ENCODE results near the gene TUBB.

DNA sequence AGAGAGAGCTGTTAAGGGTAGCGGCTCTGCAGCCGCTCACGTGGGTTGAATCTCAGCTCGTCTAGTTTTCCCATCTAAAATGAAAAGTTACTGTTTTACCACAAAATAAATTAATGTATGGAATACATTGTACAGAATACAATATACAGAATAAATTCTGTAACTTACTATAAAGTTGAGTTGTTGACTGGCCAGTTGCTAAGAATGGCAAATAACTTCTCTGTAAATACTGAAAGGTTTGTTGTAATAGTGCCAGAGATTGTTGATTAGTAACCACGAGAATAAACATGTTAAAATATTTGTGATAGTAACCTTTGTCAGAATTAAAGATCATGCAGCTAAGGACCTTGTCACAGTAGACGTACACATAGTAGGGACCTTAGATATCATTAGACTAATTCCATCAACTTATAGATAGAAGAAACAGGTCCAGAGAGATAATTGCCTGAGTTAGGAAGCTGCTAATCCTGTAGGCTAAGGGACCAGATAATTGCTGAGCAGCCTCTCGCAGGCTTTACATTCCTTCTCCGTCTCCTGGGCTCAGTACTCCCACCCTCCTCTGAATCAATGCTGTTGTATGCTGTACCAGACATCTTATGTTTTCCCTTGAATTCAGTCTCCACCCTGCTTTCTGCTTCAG lies 28.8 kb upstream of the TUBB start:
- no peak for TF ChIP-seq EP300 (IDR thresholded peaks at IDR 0.05)
- TF ChIP-seq, protein P1, sequence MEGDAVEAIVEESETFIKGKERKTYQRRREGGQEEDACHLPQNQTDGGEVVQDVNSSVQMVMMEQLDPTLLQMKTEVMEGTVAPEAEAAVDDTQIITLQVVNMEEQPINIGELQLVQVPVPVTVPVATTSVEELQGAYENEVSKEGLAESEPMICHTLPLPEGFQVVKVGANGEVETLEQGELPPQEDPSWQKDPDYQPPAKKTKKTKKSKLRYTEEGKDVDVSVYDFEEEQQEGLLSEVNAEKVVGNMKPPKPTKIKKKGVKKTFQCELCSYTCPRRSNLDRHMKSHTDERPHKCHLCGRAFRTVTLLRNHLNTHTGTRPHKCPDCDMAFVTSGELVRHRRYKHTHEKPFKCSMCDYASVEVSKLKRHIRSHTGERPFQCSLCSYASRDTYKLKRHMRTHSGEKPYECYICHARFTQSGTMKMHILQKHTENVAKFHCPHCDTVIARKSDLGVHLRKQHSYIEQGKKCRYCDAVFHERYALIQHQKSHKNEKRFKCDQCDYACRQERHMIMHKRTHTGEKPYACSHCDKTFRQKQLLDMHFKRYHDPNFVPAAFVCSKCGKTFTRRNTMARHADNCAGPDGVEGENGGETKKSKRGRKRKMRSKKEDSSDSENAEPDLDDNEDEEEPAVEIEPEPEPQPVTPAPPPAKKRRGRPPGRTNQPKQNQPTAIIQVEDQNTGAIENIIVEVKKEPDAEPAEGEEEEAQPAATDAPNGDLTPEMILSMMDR (IDR thresholded peaks at IDR 0.05), result no peak
- TF ChIP-seq POLR2AphosphoS5 (IDR thresholded peaks at IDR 0.05), result no peak
- TF ChIP-seq POLR2A (IDR thresholded peaks at IDR 0.05), result no peak

Measured in stomach (tissue), 4 donors.